Erythroblast (primary cell): ENCODE measurements around the gene CEBPA.

ENCODE experiments used
- DNase-seq, 2 experiments: peaks; one replicate each; lab custom pipeline; 2025; lab: John Stamatoyannopoulos, UW
- GATA1 ChIP-seq: IDR thresholded peaks from 2 replicates; pipeline ENCODE4 v1.6.1; 2011; ENCODE audit warnings: low read depth, mild to moderate bottlenecking, control low read depth, low read length, moderate library complexity
- POLR2A ChIP-seq: IDR thresholded peaks from 2 replicates; pipeline ENCODE4 v1.6.1; 2011; ENCODE audit warnings: mild to moderate bottlenecking, low read length

Gene CEBPA

GRCh38 chr19:33312065-33312464 lies 9.7 kb upstream of the CEBPA start:
- TF ChIP-seq POLR2A (no peak), GATA1 (no peak)
- no peak for DNase-seq

GRCh38 chr19:33311326-33311682 lies 9.0 kb upstream of the CEBPA start:
- TF ChIP-seq POLR2A: no peak
- no peak for TF ChIP-seq GATA1
- no peak for DNase-seq

- TF ChIP-seq POLR2A: no peak
- TF ChIP-seq GATA1: no peak
Measured at GRCh38 chr19:33310606-33311325, 8.4 kb upstream of the CEBPA start.

GRCh38 chr19:33309826-33310225 lies 7.5 kb upstream of the CEBPA start:
- TF ChIP-seq POLR2A: no peak
- TF ChIP-seq GATA1: no peak
- no peak for DNase-seq

More at GRCh38 chr19:33310606-33311325, 8.4 kb upstream of the CEBPA start:
- DNase-seq: no peak

- TF ChIP-seq POLR2A (no peak), GATA1 (no peak)
- DNase-seq: no peak
Measured at GRCh38 chr19:33306853-33307792, 4.8 kb upstream of the CEBPA start.

- TF ChIP-seq POLR2A: no peak
- no peak for TF ChIP-seq GATA1
- no peak for DNase-seq
Measured at GRCh38 chr19:33306191-33306590, 3.9 kb upstream of the CEBPA start.

- no peak for DNase-seq
- TF ChIP-seq GATA1 (no peak), POLR2A (no peak)
Measured at GRCh38 chr19:33304760-33305647, 2.7 kb upstream of the CEBPA start.

GRCh38 chr19:33304371-33304759 lies 2.0 kb upstream of the CEBPA start:
- TF ChIP-seq GATA1 (no peak), POLR2A (no peak)
- DNase-seq: no peak

GRCh38 chr19:33303791-33304345 lies 1.5 kb upstream of the CEBPA start:
- TF ChIP-seq GATA1 (no peak), POLR2A (no peak)
- DNase-seq: no peak

- DNase-seq: peak in 1 of 2 experiments; percentile 31
- no peak for TF ChIP-seq POLR2A
- TF ChIP-seq GATA1: no peak
Measured at GRCh38 chr19:33302974-33303790, 848 bp upstream of the CEBPA start.

GRCh38 chr19:33301900-33302174 lies 497 bp downstream of the CEBPA start:
- TF ChIP-seq POLR2A: no peak
- TF ChIP-seq GATA1: no peak
- DNase-seq: no peak

GRCh38 chr19:33301144-33301899 lies 1.0 kb downstream of the CEBPA start:
- no peak for TF ChIP-seq POLR2A
- no peak for TF ChIP-seq GATA1
- no peak for DNase-seq
